ENCODE data around the gene ZNF639.

DNA sequence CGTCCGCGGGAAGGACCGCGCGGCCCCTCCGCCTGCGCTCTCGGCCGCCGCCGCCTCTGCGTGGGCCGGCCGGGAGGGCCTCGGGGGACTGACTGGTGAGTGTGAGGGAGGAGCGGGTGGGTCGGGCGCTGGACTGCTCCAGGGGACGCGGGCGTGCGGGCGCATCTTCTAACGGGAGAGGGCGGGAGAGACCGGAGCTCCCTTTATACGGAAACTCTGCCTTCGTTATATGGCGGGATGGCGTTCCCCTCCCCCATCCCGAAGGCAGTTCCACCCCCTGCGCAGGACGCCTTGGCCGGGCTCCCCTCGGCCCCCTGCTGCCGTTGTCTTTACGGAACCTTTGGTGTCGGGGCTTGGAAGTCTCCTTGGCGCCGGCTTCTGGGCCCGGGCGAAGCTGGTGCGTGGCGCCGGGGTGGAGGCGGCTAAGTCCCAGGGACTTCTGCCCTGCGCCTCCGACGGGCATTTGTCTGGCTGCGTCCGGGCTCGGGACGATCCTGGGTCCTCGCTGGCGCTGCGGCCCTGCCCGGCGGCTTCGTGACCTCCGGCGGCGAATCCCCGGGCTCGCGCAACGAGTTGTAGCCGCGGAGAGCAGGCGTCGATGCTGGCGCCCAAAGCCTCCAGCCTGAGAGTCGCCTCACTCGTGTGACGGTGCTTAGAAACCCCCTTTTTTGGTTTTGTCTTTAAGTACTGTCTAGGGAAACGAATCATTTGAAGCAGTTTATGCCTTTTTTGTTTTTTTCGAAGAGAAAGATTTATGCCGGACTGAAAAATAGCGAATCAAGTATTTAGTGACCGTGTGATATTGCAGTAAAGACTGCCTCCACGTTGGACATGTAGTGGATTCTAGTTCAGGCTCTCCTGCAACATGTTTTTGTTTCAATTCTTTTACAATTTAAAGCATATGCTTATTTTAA is 623 bp downstream of the ZNF639 start:
- TF ChIP-seq SUZ12 (IDR thresholded peaks at IDR 0.05; ENCODE audit: extremely low read depth, insufficient read depth, insufficient read length): no peak
- no peak for TF ChIP-seq ZNF274 (IDR thresholded peaks at IDR 0.05; ENCODE audit: low read depth, low read length)
- TF ChIP-seq YY1 (IDR thresholded peaks at IDR 0.05; ENCODE audit: insufficient read depth, insufficient read length): no peak
